ENCODE data around the gene PIRT. TPM values are rescaled to one million over a fixed set of nuclear protein-coding genes. Genes with fewer than 3 reads are reported as not detected.
"Not testable (repeated sequence)": the region's sequence is repeated elsewhere in the genome, so short reads cannot be mapped to it uniquely, and the experiment has no call there.

PIRT gene
- polyA plus RNA-seq, 1 donor from 2014 or later: not detected

DNA sequence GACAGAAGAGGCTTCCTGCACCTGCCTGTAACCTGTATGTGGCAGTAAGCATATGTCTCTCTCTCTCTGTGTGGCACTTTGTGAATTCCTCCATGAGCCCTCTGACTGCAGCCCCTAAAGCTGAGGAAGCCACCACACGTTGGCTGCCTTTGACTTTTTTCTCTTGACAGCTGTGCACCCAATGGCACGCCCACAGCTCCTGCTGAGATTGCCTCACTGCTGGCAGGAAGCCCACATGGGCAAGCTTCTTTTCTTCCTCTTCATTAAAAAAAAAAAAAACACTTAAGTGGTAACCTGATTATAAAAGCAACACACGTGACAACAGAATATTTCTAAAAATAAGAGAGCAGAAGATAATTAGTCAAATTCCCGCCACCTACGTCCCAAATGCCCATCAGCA is 34.0 kb upstream of the PIRT start:
- Histone ChIP-seq H3K27ac (ENCODE audit: low read length) (no peak overlapping the region), H3K9me2 (ENCODE audit: insufficient read depth, low read length) (no peaks in the 10 kb centered on the region), H3K36me3 (ENCODE audit: insufficient read depth, low read length) (no peaks in the 10 kb centered on the region), H3K27me3 (ENCODE audit: insufficient read depth, low read depth, low read length) (no peaks in the 10 kb centered on the region), H2AFZ (ENCODE audit: low read depth, low read length) (no peak overlapping the region), H3K4me3 (ENCODE audit: low read length) (no peak overlapping the region), H3K9me3 (ENCODE audit: low read length) (no peaks in the 10 kb centered on the region), H4K20me1 (ENCODE audit: insufficient read depth) (no peaks in the 10 kb centered on the region), H3F3A (ENCODE audit: insufficient read depth, low read length, poor library complexity, severe bottlenecking) (no peaks in the 10 kb centered on the region), H3K79me2 (replicated peaks; ENCODE audit: insufficient read depth, low read length) (no peaks in the 10 kb centered on the region), H3K9ac (ENCODE audit: low read length) (no peak overlapping the region), H3K4me2 (ENCODE audit: low read length) (no peak overlapping the region)
- no peak for TF ChIP-seq MXI1 (conservative IDR thresholded peaks at IDR 0.05; ENCODE audit: poor library complexity, severe bottlenecking)
- TF ChIP-seq, protein P1, sequence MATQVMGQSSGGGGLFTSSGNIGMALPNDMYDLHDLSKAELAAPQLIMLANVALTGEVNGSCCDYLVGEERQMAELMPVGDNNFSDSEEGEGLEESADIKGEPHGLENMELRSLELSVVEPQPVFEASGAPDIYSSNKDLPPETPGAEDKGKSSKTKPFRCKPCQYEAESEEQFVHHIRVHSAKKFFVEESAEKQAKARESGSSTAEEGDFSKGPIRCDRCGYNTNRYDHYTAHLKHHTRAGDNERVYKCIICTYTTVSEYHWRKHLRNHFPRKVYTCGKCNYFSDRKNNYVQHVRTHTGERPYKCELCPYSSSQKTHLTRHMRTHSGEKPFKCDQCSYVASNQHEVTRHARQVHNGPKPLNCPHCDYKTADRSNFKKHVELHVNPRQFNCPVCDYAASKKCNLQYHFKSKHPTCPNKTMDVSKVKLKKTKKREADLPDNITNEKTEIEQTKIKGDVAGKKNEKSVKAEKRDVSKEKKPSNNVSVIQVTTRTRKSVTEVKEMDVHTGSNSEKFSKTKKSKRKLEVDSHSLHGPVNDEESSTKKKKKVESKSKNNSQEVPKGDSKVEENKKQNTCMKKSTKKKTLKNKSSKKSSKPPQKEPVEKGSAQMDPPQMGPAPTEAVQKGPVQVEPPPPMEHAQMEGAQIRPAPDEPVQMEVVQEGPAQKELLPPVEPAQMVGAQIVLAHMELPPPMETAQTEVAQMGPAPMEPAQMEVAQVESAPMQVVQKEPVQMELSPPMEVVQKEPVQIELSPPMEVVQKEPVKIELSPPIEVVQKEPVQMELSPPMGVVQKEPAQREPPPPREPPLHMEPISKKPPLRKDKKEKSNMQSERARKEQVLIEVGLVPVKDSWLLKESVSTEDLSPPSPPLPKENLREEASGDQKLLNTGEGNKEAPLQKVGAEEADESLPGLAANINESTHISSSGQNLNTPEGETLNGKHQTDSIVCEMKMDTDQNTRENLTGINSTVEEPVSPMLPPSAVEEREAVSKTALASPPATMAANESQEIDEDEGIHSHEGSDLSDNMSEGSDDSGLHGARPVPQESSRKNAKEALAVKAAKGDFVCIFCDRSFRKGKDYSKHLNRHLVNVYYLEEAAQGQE (IDR thresholded peaks at IDR 0.05; ENCODE audit: borderline replicate concordance): no peak
- TF ChIP-seq EP300 (conservative IDR thresholded peaks at IDR 0.05; ENCODE audit: poor library complexity, severe bottlenecking): no peak
- no peak for TF ChIP-seq POLR2AphosphoS5 (IDR thresholded peaks at IDR 0.05)
- TF ChIP-seq SMC3 (conservative IDR thresholded peaks at IDR 0.05; ENCODE audit: poor library complexity): no peak
- no peak for TF ChIP-seq TAF1 (IDR thresholded peaks at IDR 0.05; ENCODE audit: low read depth)
- no peak for TF ChIP-seq RAD21 (conservative IDR thresholded peaks at IDR 0.05)
- TF ChIP-seq EZH2 (IDR thresholded peaks at IDR 0.05; ENCODE audit: borderline replicate concordance, insufficient read depth, low read length, poor library complexity, severe bottlenecking): no peak
- TF ChIP-seq, protein P2, sequence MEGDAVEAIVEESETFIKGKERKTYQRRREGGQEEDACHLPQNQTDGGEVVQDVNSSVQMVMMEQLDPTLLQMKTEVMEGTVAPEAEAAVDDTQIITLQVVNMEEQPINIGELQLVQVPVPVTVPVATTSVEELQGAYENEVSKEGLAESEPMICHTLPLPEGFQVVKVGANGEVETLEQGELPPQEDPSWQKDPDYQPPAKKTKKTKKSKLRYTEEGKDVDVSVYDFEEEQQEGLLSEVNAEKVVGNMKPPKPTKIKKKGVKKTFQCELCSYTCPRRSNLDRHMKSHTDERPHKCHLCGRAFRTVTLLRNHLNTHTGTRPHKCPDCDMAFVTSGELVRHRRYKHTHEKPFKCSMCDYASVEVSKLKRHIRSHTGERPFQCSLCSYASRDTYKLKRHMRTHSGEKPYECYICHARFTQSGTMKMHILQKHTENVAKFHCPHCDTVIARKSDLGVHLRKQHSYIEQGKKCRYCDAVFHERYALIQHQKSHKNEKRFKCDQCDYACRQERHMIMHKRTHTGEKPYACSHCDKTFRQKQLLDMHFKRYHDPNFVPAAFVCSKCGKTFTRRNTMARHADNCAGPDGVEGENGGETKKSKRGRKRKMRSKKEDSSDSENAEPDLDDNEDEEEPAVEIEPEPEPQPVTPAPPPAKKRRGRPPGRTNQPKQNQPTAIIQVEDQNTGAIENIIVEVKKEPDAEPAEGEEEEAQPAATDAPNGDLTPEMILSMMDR (IDR thresholded peaks at IDR 0.05; ENCODE audit: poor library complexity, severe bottlenecking): no peak

DNA sequence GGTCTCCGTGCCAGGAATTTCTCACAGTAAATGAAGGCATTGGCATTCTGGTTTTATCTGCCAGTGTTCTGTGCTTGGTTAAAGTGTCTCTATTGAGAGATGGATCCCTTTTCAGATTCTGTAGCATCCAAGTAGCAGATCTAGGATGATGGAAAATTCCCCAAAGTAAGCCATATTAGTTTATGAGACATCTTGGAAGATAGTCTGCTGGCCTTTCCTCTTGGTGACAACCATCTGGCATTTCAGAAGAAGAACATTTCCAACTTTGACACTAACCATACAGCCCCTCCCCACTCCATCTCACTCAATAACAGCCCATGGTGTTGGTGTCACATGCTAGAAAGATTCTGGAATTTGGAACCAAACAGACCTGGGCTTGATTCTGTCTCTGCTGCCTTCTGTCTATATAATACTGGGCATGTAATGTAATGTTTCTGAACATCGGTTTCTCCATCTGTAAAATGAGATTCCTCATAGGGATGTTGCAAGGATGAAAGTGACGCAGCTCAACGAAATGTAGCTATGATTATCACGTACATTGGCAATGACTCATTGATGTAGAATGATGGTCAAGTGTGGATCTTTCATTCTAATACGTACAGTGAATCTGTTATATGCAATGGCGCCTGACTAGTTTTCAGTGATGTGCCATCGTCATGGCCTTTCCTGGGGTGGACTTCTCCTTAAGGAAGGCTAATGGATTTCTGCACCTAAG is 32.6 kb upstream of the PIRT start:
- Histone ChIP-seq H3K9me3 (ENCODE audit: low read length) (no peaks in the 10 kb centered on the region), H3K9me2 (ENCODE audit: insufficient read depth, low read length) (no peaks in the 10 kb centered on the region), H3K4me3 (ENCODE audit: low read length) (no peak overlapping the region), H3K27ac (ENCODE audit: low read length) (no peak overlapping the region), H3K9ac (ENCODE audit: low read length) (no peak overlapping the region), H3K79me2 (replicated peaks; ENCODE audit: insufficient read depth, low read length) (no peaks in the 10 kb centered on the region), H3F3A (ENCODE audit: insufficient read depth, low read length, poor library complexity, severe bottlenecking) (no peaks in the 10 kb centered on the region), H3K4me2 (ENCODE audit: low read length) (no peak overlapping the region), H3K27me3 (ENCODE audit: insufficient read depth, low read depth, low read length) (no peaks in the 10 kb centered on the region), H4K20me1 (ENCODE audit: insufficient read depth) (no peaks in the 10 kb centered on the region), H2AFZ (ENCODE audit: low read depth, low read length) (no peak overlapping the region), H3K36me3 (ENCODE audit: insufficient read depth, low read length) (no peaks in the 10 kb centered on the region)
- no peak for TF ChIP-seq TAF1 (IDR thresholded peaks at IDR 0.05; ENCODE audit: low read depth)
- TF ChIP-seq, protein P1 (IDR thresholded peaks at IDR 0.05; ENCODE audit: borderline replicate concordance): no peak
- no peak for TF ChIP-seq EZH2 (IDR thresholded peaks at IDR 0.05; ENCODE audit: borderline replicate concordance, insufficient read depth, low read length, poor library complexity, severe bottlenecking)
- no peak for TF ChIP-seq POLR2AphosphoS5 (IDR thresholded peaks at IDR 0.05)
- TF ChIP-seq RAD21 (conservative IDR thresholded peaks at IDR 0.05): no peak
- TF ChIP-seq, protein P2 (IDR thresholded peaks at IDR 0.05; ENCODE audit: poor library complexity, severe bottlenecking): no peak
- TF ChIP-seq SMC3 (conservative IDR thresholded peaks at IDR 0.05; ENCODE audit: poor library complexity): no peak
- no peak for TF ChIP-seq MXI1 (conservative IDR thresholded peaks at IDR 0.05; ENCODE audit: poor library complexity, severe bottlenecking)
- no peak for TF ChIP-seq EP300 (conservative IDR thresholded peaks at IDR 0.05; ENCODE audit: poor library complexity, severe bottlenecking)

DNA sequence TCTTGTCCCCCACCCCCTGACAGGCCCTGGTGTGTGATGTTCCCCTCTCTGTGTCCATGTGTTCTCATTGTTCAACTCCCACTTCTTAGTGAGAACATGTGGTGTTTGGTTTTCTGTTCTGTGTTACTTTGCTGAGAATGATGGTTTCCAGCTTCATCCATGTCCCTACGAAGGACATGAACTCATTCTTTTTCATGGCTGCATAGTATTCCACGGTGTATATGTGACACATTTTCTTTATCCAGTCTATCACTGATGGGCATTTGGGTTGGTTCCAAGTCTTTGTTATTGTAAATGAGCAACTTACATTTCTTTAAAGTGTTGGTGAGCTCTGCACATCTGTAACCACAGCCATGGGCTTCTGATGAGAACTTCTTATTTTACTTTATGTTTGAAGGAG is 30.9 kb upstream of the PIRT start:
- not testable (repeated sequence) for H3K9me3 ChIP-seq (ENCODE audit: low read length); H3K9ac ChIP-seq (ENCODE audit: low read length); H3K36me3 ChIP-seq (ENCODE audit: insufficient read depth, low read length); H3F3A ChIP-seq (ENCODE audit: insufficient read depth, low read length, poor library complexity, severe bottlenecking); H3K27me3 ChIP-seq (ENCODE audit: insufficient read depth, low read depth, low read length); H3K4me2 ChIP-seq (ENCODE audit: low read length); H3K27ac ChIP-seq (ENCODE audit: low read length); H2AFZ ChIP-seq (ENCODE audit: low read depth, low read length); H3K79me2 ChIP-seq (replicated peaks; ENCODE audit: insufficient read depth, low read length); H3K4me3 ChIP-seq (ENCODE audit: low read length); H3K9me2 ChIP-seq (ENCODE audit: insufficient read depth, low read length); H4K20me1 ChIP-seq (ENCODE audit: insufficient read depth)

All from neural cell (in vitro differentiated cells).